ENCODE results near the gene PDE2A.

DNA sequence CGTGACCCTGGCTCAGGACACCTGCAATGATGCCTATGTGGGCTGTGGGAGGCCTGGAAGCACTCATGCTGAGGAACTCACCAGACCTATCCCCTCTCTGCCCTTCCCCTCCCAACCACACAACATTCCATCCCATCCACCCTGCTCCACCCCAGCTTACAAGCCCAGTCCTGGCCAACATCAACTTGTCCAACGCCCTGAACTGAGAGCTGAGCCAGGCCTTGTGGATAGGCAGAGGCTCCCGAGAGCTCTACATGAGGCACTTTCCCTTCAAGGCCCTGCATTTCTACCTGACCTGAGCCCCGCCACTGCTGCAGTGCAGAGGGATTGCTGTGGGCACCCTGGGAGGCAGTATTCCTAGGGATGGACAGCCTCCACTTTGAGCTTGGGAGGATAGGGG, 112.4 kb downstream of the PDE2A start:
- TF ChIP-seq, protein P1, sequence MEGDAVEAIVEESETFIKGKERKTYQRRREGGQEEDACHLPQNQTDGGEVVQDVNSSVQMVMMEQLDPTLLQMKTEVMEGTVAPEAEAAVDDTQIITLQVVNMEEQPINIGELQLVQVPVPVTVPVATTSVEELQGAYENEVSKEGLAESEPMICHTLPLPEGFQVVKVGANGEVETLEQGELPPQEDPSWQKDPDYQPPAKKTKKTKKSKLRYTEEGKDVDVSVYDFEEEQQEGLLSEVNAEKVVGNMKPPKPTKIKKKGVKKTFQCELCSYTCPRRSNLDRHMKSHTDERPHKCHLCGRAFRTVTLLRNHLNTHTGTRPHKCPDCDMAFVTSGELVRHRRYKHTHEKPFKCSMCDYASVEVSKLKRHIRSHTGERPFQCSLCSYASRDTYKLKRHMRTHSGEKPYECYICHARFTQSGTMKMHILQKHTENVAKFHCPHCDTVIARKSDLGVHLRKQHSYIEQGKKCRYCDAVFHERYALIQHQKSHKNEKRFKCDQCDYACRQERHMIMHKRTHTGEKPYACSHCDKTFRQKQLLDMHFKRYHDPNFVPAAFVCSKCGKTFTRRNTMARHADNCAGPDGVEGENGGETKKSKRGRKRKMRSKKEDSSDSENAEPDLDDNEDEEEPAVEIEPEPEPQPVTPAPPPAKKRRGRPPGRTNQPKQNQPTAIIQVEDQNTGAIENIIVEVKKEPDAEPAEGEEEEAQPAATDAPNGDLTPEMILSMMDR (conservative IDR thresholded peaks at IDR 0.05), result no peak
- no peak for TF ChIP-seq EZH2 (IDR thresholded peaks at IDR 0.05; ENCODE audit: low read depth)

Measured in PC-9 (cell line).